HG03135 (cell line): ENCODE measurements around the gene MTREX.

Experiments used
- ATAC-seq: cut with Tn5 transposase; IDR thresholded peaks from one replicate; pipeline ENCODE4 v1.9.1; 2021; ENCODE audit warnings: mild to moderate bottlenecking, moderate library complexity; ENCODE audit not compliant: unreplicated experiment

The MTREX gene

DNA sequence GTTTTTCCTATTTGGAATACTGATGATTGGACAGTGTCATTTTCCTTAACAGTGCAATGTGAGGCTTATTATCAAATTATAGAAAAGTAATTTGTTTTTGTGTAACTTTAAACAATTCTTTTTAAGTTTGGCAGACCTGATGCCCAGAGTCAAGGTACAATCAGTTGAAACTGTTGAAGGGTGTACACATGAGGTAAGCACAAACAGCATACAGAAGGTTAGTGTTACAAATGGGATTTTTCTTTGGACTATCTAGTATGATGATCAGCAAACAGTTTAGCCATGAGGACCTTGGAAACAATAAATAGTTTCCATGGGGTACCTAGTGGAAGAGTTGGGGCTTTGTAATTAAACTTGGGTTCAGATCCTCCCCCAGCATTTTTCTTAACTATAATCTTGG lies 16.2 kb downstream of the MTREX start:
- ATAC-seq = no peak

DNA sequence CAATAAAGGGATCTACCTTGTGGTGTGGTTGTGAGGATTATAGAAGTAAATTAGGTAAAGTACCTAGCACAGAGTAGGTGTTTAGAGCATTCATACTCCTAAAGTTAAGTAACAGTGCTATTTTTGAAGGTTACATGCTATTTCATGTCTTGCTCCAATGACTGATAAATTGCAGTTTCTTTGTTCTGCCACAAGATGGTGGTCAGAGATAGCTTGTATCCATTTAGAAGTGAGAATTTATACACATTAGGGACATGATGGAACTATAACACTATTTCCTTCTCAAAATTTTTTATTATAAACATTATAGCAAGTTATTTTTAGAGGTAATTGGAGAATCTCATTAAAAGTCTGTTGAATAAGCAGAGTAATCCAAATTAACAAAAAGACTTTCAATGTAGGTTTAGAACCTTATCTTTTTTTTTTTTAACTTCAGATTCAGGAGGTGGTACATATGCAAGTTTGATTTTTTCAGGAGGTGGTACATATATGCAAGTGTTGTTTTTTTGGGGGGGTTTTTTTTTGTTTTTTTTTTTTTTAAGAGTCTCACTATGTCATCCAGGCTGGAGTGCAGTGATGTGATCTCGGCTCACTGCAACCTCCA lies 17.1 kb downstream of the MTREX start:
- ATAC-seq = peak; percentile 74

DNA sequence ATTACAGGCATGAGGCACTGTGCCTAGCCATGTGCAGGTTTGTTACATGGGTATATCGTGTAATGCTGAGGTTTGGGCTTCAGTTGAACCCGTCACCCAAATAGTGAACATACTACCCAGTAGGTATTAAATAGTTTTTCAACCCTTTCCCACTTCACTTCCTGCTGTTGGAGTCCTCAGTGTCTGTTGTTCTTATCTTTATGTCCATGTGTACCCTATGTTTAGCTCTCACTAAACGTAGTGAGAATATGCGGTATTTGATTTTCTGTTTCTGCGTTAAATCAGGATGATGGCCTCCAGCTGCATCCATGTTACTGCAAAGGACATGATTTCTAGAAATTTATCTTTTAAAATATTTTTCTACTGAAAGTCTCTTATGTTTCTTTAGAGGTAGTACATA lies 17.8 kb downstream of the MTREX start:
- no peak for ATAC-seq

DNA sequence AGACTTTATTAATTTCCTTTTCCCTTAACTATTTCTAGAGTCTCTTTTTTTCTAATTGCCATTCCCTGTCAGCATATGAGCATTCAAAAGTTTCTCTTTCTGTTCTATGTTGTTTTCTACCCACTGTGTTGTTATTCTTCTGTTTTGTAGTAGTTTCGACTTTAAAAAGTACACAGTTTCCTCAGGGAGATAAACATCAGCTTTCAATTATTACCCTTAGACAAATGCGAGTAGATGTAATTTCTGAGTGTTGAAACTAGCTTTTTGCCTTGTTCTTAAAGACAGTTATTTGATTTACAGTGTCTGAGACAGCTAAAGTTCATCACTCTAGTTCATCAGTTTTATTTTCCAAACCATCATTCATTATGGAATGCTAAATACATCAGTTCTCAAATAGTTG lies 19.5 kb downstream of the MTREX start:
- no peak for ATAC-seq

DNA sequence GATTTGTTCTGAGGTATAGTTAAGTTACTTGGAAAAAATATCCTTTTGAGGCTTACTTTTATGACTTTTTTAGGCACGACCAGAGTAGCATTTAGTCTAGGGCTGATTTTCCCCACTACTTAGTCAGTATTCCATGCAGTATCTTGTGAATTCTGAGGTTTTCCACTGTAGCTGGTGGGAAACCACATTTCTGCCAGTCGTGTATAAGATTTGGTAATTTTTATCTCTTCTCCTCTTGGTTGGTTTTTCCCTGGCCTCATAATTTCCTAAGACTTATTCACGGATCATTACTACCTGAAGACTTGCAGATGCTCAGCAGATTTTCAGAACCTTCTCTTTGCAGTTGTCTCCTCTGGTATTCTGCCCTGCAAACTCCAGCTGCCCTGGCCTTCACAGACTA lies 23.5 kb downstream of the MTREX start:
- ATAC-seq = no peak

DNA sequence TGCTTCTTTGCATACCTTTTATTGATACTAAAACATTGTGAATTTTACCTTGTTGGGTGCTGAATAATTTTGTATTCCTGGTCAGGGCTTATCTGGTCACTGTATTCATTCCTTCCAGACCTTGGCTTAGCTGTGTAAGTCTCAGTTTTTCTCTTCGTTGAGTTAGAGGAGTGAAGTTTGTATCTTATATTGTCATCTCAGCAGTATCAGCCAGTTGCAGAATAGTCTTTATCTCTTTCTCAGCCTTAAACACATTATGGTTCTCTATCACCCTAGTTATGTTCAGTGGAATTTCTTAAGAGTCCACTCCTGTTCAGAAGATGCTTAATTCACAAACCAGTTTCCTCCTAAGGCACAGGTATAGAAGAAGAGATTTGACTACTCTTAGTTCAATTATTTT lies 25.2 kb downstream of the MTREX start:
- no peak for ATAC-seq

DNA sequence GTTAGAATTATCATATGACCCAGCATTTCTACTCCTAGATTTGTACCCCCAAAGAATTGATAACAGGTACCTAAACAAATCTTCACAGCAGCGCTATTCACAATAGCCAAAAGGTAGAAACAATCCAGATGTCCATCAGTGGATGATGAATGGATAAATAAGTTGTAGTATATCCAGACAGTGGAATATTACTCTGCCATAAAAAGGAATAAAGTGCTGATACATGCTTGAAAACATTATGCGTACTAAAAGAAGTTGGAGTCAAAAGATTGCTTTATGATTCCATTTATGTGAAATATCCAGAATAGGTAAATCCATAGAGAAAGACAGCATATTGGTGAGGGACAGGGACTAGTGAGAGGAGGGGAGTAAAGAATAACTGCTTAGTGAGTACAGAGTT lies 26.0 kb downstream of the MTREX start:
- ATAC-seq = no peak

DNA sequence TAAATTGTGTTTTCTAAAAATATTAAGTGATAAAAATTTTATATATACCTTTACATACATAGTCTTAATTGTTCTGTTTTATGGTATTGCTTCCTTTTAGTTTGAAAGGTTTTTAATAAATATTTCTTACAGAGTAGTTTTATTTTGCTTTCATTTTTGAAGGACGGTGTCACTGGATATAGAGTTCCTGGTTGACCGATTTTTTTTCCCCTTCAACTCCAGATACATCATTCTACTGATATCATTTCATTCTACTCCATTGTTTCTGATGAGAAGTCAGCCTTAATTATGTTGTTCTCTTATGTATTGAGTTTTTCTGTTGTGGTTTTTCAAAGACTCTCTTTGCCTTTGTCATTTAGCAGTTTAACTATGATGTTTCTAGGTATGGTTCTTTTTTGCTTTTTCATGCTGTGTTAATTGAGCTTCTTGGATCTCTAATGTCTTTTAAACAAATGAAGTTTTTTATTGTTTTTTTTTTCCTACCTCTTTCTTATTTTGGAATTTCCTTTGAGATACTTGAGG lies 30.4 kb downstream of the MTREX start:
- no peak for ATAC-seq

DNA sequence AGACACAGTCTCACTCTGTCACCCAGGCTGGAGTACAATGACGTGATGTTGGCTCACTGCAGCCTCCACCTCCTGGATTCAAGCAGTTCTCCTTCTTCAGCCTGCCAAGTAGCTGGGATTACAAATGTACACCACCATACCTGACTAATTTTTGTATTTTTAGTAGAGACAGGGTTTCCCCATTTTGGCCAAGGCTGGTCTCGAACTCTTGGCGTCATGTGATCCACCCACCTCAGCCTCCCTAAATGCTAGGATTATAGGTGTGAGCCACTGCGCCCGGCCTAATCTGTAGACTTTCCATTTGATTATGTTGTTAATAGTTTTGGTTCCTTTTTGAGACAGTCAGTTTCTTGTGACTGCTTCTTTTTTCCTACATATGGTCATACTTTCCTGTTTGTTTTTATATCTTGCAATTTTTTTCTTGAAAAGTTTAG lies 31.0 kb downstream of the MTREX start:
- ATAC-seq = no peak

DNA sequence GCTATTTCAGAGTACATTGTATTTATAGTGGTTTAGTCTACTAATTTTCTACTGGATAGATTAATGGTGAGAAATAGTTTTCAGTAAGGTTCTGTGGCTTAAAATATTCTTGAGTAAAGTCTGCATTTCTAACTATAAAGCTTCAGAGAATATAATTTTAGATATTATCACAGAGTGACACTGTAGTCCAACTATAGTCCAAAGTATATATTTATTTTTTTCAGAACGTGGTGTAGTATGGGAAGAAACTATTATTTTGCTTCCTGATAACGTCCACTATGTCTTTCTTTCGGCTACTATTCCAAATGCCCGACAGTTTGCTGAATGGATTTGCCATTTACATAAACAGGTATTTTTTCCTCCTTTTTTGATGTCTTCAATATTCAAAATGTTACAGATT lies 35.3 kb downstream of the MTREX start:
- no peak for ATAC-seq

DNA sequence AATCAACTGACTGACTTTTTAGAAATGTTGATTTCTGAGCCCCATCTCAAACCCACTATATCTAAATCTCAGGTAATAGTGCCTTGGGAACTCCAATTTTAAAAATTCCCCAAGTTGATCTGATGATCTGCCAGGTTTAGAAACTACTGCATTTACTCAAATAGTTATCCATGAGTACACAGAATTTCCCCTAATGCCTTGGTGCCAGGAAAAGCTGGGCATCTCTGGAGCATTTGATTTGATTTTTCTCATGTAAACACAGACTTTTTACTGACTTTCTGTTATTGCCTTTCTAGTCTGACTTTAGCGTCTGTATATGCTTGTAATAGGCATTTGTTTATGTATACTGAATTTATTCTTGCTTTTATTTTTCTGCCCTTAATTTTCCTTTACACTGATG lies 35.8 kb downstream of the MTREX start:
- ATAC-seq = no peak

DNA sequence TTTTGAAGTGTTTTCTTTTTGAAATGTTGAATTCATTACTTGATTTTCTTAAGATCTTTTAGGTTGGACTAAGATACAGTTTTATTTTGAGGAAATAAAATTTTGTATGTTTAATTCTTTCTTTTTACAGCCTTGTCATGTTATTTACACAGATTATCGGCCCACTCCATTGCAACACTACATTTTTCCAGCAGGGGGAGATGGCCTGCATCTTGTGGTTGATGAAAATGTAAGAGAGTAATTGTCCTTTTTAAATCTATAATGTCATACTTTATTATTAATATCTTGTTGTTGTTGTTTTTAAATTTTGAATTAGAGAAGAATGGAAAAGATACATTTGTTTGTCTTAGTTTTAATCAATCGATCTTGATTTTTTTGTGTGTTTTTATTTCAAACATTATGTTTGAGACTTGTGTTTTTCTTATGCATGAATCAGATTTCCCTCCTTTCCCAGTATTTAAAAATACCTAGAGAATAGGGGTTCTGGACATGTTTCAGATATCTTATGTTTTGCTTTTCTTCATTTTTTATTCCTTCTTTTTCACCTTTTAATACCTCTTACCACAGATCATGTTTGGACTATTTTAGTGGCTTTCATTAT lies 36.7 kb downstream of the MTREX start:
- no peak for ATAC-seq

DNA sequence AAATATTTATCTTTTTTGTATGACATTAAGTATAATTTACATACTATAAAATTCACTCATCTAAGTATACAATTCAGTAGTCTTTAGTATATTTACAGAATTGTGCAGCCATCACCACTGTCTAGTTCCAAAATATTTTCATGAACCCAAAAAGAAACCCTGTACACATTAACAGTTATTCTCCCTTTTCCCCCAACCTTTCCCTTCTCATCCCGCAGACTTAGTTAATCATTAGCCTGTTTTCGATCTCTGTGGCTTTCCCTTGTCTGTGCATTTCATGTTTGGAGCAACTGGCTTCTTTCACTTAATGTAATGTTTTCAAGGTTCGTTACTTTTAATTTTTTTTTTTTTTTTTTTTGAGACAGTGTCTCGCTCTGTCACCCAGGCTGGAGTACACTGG lies 37.5 kb downstream of the MTREX start:
- ATAC-seq = no peak

DNA sequence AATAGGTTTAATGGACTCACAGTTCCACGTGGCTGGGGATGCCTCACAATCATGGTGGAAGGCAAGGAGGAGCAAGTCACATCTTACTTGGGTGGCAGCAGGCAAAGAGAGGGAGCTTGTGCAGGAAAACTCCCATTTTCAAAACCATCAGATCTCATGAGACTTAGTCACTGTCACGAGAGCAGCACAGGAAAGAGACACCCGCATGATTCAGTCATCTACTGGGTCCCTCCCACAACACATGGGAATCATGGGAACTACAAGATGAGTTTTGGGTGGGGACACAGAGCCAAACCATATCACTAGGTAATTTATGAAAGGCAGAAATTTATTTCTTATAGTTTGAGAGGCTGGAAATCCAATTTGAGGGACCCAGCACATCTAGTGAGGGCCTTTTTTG lies 40.0 kb downstream of the MTREX start:
- ATAC-seq = no peak

DNA sequence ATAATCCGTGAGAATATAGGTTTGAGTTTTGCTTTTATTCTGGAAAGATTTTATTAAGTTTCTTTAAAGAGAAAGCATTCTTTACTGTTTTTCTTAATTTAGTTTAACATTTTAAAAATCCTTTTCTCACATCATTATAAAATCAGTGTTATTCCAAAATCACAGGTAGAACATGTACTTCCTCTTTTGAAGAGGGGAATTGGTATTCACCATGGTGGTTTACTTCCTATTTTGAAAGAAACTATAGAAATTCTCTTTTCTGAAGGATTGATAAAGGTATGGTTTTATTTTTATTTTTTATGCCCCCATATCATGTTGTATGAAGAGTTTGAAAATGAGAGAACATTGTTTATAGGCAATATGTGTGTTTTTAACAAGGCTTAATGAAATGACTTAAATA lies 43.0 kb downstream of the MTREX start:
- ATAC-seq = no peak

DNA sequence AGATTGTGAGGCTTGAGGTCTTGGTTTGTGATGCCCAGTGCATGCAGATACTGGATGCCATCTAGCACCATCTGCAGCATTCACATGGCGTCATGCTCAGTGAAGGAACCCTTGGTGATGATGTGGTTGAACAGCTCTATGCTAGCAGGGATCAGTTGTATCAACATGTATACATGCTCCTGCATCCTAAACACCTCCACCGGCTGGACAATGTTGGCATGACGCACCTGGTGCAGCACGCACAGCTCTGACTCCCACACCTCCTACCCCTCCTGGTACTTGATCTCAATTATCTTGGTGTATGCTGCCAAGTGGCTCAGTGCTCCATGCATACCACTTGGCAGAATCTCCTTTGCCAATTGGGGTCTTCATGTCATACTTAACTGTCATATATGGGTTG lies 49.1 kb downstream of the MTREX start:
- no peak for ATAC-seq

DNA sequence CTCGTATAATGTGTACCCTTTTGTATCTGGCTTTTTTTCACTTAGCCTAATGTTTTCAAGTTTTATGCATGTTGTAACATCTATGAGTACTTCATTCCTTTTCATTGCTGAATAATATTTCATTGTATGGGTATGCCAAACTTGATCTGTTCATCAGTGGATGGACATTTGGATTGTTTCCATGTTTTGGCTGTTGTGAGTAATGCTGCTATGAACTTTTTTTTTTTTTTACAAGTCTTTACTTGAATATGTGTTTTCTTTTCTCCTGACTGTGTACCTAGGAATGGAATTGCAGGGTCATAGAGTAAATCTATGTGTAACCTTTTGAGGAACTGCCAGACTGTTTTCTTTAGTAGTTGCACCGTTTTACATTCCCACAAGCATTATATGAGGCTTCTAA lies 52.4 kb downstream of the MTREX start:
- no peak for ATAC-seq

DNA sequence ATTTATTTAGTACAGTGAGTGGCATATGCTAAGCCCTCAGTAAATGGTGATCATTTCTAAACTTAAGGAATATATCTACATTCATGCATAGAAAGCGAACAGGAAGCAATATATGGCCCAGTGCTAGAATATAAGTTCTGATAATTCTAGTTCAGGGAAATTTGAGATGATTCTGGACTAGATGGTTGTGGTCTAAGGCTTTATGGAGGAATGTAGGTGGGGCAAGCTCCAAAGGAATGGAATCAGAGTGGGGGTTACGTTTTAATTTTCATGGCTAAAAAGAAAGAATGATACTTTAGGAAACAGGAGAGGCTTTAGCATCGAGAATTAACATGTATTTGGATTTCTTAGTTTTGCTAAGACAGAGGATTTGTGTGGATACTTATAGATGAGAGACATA lies 56.1 kb downstream of the MTREX start:
- ATAC-seq = no peak

DNA sequence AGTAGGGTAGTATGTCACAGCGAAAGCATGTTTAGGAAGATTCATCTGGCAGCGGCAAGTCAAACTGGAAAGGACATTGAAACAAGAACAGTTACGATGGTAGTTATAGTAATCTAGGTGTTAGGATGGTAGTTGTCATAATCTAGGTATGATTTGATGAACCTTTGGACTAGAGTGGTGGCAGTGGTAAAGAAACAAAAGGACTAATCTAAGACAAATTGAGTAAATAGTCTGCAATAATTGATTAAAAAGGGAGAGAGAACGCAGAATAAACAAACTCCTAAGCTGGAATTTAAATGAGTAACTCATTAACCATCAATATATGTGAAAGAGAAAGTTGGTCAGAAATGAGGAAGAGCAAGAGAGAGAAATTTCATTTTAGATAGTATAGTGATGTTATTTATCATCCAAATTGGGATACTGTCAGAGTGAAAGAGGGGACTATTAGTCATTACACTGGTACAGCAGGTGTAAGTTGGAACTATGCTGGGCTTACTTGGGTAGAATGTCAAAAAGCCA lies 56.8 kb downstream of the MTREX start:
- ATAC-seq = peak; percentile 95

DNA sequence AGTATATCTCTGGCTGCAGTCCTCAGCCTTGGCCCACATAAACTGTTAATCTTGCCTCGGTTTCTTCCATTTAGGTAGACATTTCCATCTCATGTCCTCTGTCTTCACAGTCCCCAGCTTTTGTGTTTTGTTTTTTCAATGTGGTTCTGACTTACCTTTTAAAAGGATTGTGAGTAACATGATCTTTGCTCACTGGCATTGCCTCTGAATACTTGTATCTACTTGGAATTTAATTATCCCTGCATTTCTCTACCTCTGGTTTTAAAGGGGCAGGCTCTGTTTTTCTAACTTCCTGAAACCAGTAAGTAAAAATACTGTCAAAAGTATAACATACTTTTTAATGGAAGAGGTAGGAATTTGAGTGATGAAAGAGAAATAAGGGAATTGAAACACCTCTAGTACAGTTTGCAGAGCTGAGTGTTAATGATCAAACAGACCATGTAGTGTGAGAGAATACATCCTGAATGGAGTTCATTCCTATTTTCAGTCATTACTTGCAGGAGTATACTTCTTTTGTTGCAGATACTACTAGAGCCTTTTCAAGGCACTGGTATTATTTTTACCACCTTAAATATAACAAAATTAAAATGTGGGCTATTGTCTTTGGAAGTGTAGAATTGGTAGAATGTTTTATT lies 62.6 kb downstream of the MTREX start:
- ATAC-seq = no peak

DNA sequence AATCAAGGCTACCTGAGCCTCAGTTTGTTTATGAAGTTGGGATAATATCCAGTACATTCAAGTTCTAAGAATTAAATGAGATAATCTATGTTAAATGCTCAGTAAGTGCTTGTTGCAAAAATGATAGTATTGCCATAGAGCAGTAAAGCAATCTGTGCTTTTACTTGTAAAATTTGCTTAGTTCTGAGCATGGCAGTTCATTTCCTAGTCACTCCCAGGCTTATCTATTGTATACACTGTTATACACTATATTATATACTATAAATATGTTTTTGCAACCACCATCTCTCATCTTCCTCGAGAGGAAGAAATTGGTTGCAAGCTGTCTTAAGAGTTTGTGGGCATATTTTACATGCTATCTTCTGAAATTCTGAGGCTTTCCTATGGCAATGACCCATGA lies 63.4 kb downstream of the MTREX start:
- no peak for ATAC-seq
